Right lobe of liver (tissue), 6 donors: Measurements from ENCODE around the gene RFX3. TPM values are rescaled to one million over a fixed set of nuclear protein-coding genes. Genes with fewer than 3 reads are reported as not detected.
A peak's percentile ranks its signal among the peaks of the same experiment; 100 is the strongest.

Experiments used
- ATAC-seq, 4 donors: fragments of 200-7000 bp; cut with Tn5 transposase; one replicate each; pipeline ENCODE4 v1.9.1; 2020; ENCODE audit warnings: mild to moderate bottlenecking in 4 of 4, moderate library complexity in 4 of 4
- DNase-seq, 3 donors: peaks; one replicate each; pipeline ENCODE4 v3.0.0-alpha.2; 2020
- H3K27ac ChIP-seq, 3 donors: fragments of 200-600 bp; one replicate each; pipeline ENCODE4 v1.8.0; 2022
- H3K27me3 ChIP-seq, 2 donors: fragments of 200-600 bp; one replicate each; pipeline ENCODE4 v1.8.0; 2022
- H3K36me3 ChIP-seq, 4 donors: fragments of 200-600 bp; sonication (generic) in 1 of 4; one replicate each; pipeline versions ENCODE4 v1.5.1 to v1.8.0; 2017 to 2022; ENCODE audit warnings: control low read depth in 1 of 4
- H3K4me1 ChIP-seq, 4 donors: fragments of 200-600 bp; sonication (generic) in 1 of 4; one replicate each; pipeline versions ENCODE4 v1.5.1 to v1.8.0; 2017 to 2022; ENCODE audit warnings: control low read depth in 1 of 4
- H3K4me3 ChIP-seq, 3 donors: fragments of 200-600 bp; one replicate each; pipeline ENCODE4 v1.8.0; 2022
- H3K9me3 ChIP-seq, 4 donors: fragments of 200-600 bp; sonication (generic) in 1 of 4; one replicate each; pipeline versions ENCODE4 v1.5.1 to v1.8.0; 2017 to 2022; ENCODE audit warnings: control low read depth in 1 of 4
- CTCF ChIP-seq, 4 donors: fragments of 200-600 bp in 3 of 4; fragments of 450-650 bp in 1 of 4; IDR thresholded peaks; one replicate each; pipeline versions ENCODE4 v1.5.1 to v1.8.0; 2016 to 2022; ENCODE audit warnings: antibody characterized with exemption in 4 of 4, mild to moderate bottlenecking in 2 of 4
- POLR2A ChIP-seq: fragments of 450-650 bp; IDR thresholded peaks from one replicate; pipeline ENCODE4 v1.6.1; 2017; ENCODE audit warnings: antibody characterized with exemption, mild to moderate bottlenecking
- WGBS: methylation state at CpG from one replicate; pipeline ENCODE4 v1.1.6; 2018; ENCODE audit warnings: low coverage, low lambda C conversion rate; ENCODE audit not compliant: insufficient coverage; ENCODE audit errors: missing lambda C conversion rate; 5-methylcytosine and 5-hydroxymethylcytosine counted together
- intact Hi-C, 2 donors: fragments of 100-400 bp; cut with DNase I; formaldehyde crosslinking; loops; one replicate each; pipeline versions ENCODE4 v1.11.2 to v1.14.1; 2022
- total RNA-seq, 6 experiments: library from RNA; depleted of rRNA in 2 of 6; stranded (reverse); fragments of >200 nt in 2 of 6; fragmentation: NEBNext Ultra II Directional in 3 of 6; extraction: Animal tissue kit (Norgen Biotek cat#: 25700) in 3 of 6; gene quantifications; one replicate each; pipeline versions ENCODE4 v1.1.0 to v1.2.4, GENCODE V29; 2016 to 2023
- donor health status: DM: no; HTN: yes; CAD: no.
- donor health status: DM: no; HTN: no; CAD: no.
- donor health status: DM: no; HTN: no; CAD: no.
- donor health status: DM: no; HTN: yes; CAD: no.
- donor health status: DM: no; HTN: yes; CAD: no.

RFX3 gene
- total RNA-seq, 6 experiments from 2014 or later = 1.4 to 2.5 (median 1.8) TPM

GRCh38 chr9:3332802-3333201 is 193.0 kb downstream of the RFX3 start:
- 75% methylated on average over 2 of the region's 2 CpGs for WGBS
- DNase-seq (no peak), ATAC-seq (peak in 3 of 4 donors; percentile 30 to 55 (median 51))
- TF ChIP-seq CTCF (IDR thresholded peaks at IDR 0.05) (no peak), POLR2A (no peak)
- no peaks in the 10 kb centered on the region for H3K27me3 ChIP-seq
- intact Hi-C loops = no loop called here
- H3K4me1 ChIP-seq = no peaks in the 10 kb centered on the region
- no peaks in the 10 kb centered on the region for H3K9me3 ChIP-seq
- H3K36me3 ChIP-seq = no peaks in the 10 kb centered on the region
- H3K4me3 ChIP-seq = no peak overlapping the region
- H3K27ac ChIP-seq = no peak overlapping the region

- intact Hi-C loops = no loop called here
- Histone ChIP-seq H3K4me1 (no peaks in the 10 kb centered on the region), H3K4me3 (no peak overlapping the region), H3K9me3 (no peaks in the 10 kb centered on the region), H3K27ac (no peak overlapping the region), H3K27me3 (no peaks in the 10 kb centered on the region), H3K36me3 (no peaks in the 10 kb centered on the region)
- DNase-seq = no peak
- no peak for TF ChIP-seq POLR2A
- TF ChIP-seq CTCF (IDR thresholded peaks at IDR 0.05) = peak; percentile 28 to 50 (median 40)
- WGBS = 56% methylated on average over 2 of the region's 2 CpGs
- ATAC-seq = peak; percentile 55 to 78 (median 62)
Observed at GRCh38 chr9:3331801-3332200, 194.0 kb downstream of the RFX3 start.

- Histone ChIP-seq H3K9me3 (no peaks in the 10 kb centered on the region), H3K27ac (no peak overlapping the region), H3K36me3 (no peaks in the 10 kb centered on the region), H3K27me3 (no peaks in the 10 kb centered on the region), H3K4me3 (no peak overlapping the region), H3K4me1 (no peaks in the 10 kb centered on the region)
- intact Hi-C loops = no loop called here
- no peak for TF ChIP-seq POLR2A
- TF ChIP-seq CTCF (IDR thresholded peaks at IDR 0.05) = no peak
- DNase-seq = no peak
- ATAC-seq = no peak
Observed at GRCh38 chr9:3330792-3331420, 194.9 kb downstream of the RFX3 start.

- DNase-seq = no peak
- TF ChIP-seq CTCF (IDR thresholded peaks at IDR 0.05) = no peak
- TF ChIP-seq POLR2A = no peak
- H3K4me1 ChIP-seq = no peaks in the 10 kb centered on the region
- no peaks in the 10 kb centered on the region for H3K36me3 ChIP-seq
- H3K4me3 ChIP-seq = no peak overlapping the region
- no peak overlapping the region for H3K27ac ChIP-seq
- intact Hi-C loops = no loop called here
- ATAC-seq = no peak
- H3K9me3 ChIP-seq = no peaks in the 10 kb centered on the region
- no peaks in the 10 kb centered on the region for H3K27me3 ChIP-seq
- 63% methylated on average over 2 of the region's 2 CpGs for WGBS
Observed at GRCh38 chr9:3329361-3329760, 196.4 kb downstream of the RFX3 start.

GRCh38 chr9:3323714-3324113 is 202.1 kb downstream of the RFX3 start:
- Histone ChIP-seq H3K4me3 (no peak overlapping the region), H3K36me3 (no peaks in the 10 kb centered on the region), H3K27me3 (no peaks in the 10 kb centered on the region), H3K9me3 (no peaks in the 10 kb centered on the region), H3K4me1 (no peaks in the 10 kb centered on the region), H3K27ac (no peak overlapping the region)
- ATAC-seq = no peak
- intact Hi-C loops = no loop called here
- DNase-seq = no peak
- WGBS = 73% methylated on average over 2 of the region's 2 CpGs
- no peak for TF ChIP-seq CTCF (IDR thresholded peaks at IDR 0.05)
- TF ChIP-seq POLR2A = no peak
